ENCODE data around the gene LUZP2.

The LUZP2 gene

GRCh38 chr11:24731554-24731953 is 234.7 kb downstream of the LUZP2 start:
- no peak for DNase-seq

DNA sequence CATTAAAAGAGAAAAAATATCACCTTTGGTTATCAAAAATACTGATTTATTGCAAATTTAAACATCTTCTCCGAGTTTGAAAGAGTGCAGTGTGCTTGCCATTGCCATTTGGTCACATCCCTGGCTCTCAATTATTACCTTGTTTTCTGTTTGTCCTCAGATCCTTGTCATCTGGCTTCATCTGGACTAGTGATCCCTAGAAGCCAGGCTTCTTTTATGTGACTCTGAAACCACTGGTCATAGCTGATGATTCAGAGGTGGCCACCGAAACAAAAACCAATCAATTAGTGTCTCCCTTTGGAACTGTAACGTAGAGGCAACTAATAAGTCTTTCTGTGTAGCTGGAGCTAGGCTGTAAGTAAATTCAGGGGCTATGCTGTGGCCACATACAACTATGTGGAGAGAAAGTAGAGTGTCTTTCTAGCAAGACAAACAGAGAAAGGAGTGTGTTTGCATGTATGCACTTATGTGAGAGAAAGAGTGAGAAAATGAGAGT is 237.9 kb downstream of the LUZP2 start:
- no peak for DNase-seq

GRCh38 chr11:24738972-24739371 is 242.1 kb downstream of the LUZP2 start:
- no peak for DNase-seq

- no peak for DNase-seq
Measured at GRCh38 chr11:24739637-24740036, 242.8 kb downstream of the LUZP2 start.

DNA sequence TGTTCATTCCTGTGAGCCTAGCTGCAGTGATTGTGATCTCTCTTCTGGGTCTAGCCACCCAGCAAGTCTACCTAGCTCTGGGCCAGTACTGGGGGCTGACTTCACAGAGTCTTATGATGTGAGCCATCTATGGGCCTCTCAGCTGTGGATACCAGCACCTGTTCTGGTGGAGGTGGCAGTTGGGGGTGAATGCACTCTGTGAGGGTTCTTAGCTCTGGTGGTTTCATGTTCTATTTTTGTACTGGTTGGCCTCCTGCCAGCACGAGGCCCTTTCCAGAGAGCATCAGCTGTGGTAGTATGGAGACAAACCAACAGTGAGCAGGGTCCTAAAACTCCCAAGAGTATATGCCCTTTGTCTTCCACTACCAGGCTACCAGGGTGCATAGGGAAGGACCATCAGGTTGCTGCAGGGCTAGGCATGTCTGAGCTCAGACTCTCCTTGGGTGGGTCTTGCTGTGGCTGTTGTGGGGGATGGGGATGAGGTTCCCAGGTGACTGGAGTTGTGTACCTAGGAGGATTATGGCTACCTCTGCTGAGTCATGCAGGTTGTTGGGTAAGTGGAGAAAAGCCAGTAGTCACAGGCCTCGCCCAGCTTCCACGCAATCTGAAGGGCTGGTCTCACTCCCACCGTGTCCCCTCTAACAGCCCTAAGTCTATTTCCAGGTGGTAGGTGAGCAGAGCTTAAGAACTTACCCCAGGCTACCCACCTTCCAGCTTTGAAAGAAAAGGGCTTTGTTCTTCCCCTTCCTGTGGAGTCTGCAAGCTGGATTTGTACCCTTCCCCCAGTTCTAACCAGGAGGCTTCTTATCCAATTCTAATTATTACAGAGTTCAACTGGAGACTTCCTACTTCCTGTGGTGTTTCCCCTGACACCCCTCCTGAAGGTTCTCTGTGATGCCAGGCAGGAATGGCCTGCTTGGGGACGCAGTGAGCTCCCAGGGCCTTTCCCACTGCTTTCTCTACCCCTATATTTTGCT is 250.7 kb downstream of the LUZP2 start:
- DNase-seq = no peak

DNA sequence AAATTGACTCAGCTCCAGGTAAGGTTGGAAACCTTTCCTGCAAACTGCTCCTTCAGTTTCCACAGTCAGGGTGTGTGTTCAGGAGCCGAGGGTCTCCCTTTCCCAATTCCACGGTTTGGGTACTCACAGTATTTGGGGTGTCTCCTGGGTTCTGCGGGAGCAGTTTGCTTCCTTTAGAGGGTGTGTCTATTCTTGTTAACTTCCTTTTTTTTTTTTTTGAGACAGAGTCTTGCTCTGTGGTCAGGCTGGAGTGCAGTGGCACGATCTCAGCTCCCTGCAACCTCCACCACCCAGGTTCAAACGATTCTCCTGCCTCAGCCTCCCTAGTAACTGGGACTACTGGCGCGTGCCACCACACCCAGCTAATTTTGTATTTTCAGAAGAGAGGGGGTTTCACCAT is 251.4 kb downstream of the LUZP2 start:
- DNase-seq = no peak

GRCh38 chr11:24754406-24754805 is 257.6 kb downstream of the LUZP2 start:
- no peak for DNase-seq

DNA sequence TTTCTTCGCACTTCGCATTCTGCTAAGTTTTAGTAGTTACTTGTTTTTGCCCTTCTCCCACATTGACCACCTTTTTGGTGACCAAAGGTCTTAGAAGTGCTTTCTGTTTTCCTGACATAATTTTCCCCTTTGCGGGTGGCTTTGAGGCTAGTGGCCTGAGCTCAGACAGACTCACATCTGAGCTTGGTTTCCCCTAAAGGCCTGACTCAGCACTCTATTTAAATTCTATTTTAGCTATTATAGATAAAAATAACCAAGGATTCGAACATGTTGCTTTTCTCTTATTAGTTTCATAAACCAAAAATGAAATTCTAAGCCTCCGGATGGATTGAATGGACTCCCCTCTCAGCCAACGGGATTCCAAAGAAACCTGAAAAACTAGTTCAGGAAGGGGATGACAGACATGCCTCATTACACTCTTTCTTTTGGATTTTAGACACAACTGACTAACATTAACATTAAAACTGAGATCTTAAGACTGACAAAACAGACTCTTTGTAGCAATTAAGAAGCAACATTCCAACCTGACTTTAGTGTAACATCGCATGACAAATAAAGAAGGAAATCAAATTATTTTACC is 258.5 kb downstream of the LUZP2 start:
- DNase-seq = no peak

GRCh38 chr11:24759742-24760141 is 262.9 kb downstream of the LUZP2 start:
- no peak for DNase-seq

GRCh38 chr11:24760681-24761080 is 263.8 kb downstream of the LUZP2 start:
- no peak for DNase-seq

GRCh38 chr11:24762076-24762475 is 265.2 kb downstream of the LUZP2 start:
- no peak for DNase-seq

GRCh38 chr11:24767411-24767810 is 270.6 kb downstream of the LUZP2 start:
- no peak for DNase-seq

DNA sequence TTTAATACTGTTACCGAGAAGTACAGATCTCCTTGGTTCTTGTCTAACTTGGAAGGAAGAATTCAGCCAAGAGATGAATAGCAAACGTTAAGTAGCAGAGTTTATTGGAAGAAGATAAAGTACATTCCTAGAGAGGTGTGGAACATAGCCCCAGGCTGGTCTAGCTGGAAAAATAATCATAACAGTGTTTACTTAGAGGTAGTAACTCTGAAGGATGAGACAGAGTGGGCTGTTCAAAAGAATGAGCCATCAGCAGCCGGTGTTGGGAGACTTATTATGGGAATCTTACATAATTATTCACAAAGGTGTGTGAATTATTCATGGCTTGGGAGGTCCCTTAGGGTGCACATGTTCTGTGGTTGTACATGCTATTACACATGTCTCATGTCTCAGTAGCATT is 276.5 kb downstream of the LUZP2 start:
- no peak for DNase-seq

- DNase-seq = no peak
Measured at GRCh38 chr11:24779791-24780190, 282.9 kb downstream of the LUZP2 start.

- no peak for DNase-seq
Measured at GRCh38 chr11:24781288-24781687, 284.4 kb downstream of the LUZP2 start.

DNA sequence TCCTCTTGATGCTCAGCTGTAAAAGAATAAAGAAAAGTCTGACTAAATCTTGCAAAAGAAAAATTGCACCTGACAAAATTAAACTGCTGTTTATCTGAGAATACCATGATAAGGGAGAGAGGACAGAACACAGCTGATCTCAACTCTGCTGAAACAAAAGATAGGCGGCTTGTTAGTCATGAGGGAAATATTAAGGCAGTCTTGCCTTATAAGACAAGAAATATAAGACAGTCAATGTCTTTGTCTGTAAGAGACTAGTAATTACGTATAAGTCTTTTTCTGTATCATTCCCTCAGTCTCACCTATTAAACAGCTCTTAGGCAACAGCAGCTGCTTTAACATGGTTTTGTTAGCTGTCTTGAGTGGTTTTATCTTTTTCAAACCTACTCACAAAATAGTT is 296.6 kb downstream of the LUZP2 start:
- DNase-seq = no peak

DNA sequence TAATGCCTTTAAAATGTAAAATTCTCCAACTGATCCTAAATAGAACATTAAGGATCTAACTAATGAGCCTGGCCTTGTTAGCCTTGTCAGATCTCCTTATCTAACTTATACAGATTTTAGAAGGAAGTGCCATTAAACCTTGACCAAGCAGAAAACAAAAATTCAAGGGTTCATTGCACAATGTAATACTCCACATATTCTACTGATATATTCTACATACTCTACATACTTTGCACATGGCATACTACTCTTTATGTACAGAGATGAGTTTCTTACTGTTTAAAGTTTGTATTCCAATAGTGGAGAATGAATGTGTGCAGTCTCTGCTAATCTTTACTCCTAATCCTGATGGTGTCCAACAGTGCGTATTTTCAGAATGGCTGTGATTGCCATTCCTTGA is 297.2 kb downstream of the LUZP2 start:
- no peak for DNase-seq

- no peak for DNase-seq
Measured at GRCh38 chr11:24805671-24806070, 308.8 kb downstream of the LUZP2 start.

DNA sequence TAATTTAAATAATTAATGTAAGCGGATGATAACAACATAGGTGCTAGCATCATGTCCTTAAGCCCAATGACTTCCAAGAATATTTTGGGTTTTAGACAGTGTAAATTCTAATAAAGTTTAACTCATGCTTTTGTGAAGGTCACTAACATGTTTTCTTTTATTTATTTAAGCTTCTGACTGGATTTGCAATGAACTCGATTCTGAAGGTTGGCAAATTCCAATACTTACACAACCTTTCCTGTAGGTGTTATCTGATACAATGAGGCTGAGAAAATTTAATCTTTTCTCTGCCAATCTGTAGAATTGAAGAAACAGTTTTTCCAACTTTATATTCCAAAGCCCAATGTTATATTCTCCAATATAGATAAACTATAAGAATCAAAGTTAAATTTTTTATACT is 311.3 kb downstream of the LUZP2 start:
- DNase-seq = no peak

- DNase-seq = no peak
Measured at GRCh38 chr11:24819006-24819405, 322.2 kb downstream of the LUZP2 start.

DNA sequence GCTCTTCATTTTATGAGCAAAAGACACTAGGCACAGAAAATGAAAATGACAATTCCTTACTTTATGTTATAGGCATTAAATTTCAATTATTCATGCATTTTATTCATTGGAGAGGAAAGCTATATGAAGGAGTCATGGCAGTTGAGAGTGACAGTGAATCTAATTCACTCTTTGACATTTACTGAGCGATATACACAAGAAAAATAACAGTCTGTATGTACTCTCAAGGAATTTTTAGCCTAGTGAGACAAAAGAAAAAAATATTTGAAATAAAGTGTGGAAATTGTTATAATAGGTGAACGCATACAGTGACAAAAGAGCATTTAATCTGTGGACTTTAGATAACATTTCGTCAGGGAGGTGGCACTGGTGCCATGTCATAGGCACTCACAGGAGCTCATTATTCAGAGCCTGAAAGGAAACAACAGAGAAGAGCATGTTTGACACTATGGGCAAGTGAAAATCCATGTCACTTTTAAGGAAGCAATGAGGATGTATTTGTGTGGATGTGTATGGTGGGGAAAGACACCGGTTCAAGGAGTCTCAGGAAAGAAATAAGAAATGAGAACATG is 323.1 kb downstream of the LUZP2 start:
- no peak for DNase-seq

DNA sequence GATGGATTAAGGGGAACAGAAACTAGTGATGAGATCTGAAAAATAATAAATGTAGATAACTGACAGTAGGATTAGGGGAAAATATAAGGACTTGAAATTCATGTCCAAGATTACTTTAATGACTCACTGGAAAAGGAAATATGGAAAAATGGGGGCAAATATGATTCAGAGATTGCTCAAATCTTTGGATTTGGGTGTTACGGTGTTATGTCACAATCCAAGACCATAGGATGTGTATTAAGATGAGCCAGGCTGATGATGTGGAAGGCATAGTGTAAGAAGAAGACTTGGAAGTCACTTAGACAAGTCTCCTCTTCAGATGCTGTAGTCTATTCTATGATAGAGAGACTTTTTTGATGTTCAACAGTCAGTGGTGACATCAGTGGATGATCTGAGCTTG is 323.7 kb downstream of the LUZP2 start:
- DNase-seq = no peak

- DNase-seq = no peak
Measured at GRCh38 chr11:24828938-24829605, 332.2 kb downstream of the LUZP2 start.
